MG63 (cell line): ENCODE results near the gene OSM. TPM values are rescaled to one million over a fixed set of nuclear protein-coding genes. Genes with fewer than 3 reads are reported as not detected.

Experiments used
- DNase-seq: peaks from one replicate; pipeline ENCODE4 v3.0.0-alpha.2; 2020
- H3K27me3 ChIP-seq: fragments of 250-450 bp; sonication (Bioruptor Pico); 2 replicates; pipeline ENCODE4 v1.5.1; 2020; ENCODE audit warnings: mild to moderate bottlenecking, moderate library complexity
- H3K36me3 ChIP-seq: fragments of 250-450 bp; sonication (Bioruptor Pico); 2 replicates; pipeline ENCODE4 v1.5.1; 2020; ENCODE audit warnings: mild to moderate bottlenecking, moderate library complexity
- H3K4me3 ChIP-seq: fragments of 250-450 bp; sonication (Bioruptor Pico); 2 replicates; pipeline ENCODE4 v1.5.1; 2020; ENCODE audit warnings: mild to moderate bottlenecking, moderate library complexity
- H3K9me3 ChIP-seq: fragments of 250-450 bp; sonication (Bioruptor Pico); 2 replicates; pipeline ENCODE4 v1.5.1; 2020; ENCODE audit warnings: mild to moderate bottlenecking, moderate library complexity
- total RNA-seq: library from RNA; depleted of rRNA; stranded (reverse); fragments of >200 nt; shearing (Covaris generic); gene quantifications from 2 replicates; pipeline ENCODE4 v1.2.3, GENCODE V29; 2014; ENCODE audit warnings: low replicate concordance

Gene OSM
- total RNA-seq, 1 experiment from 2014 or later, result not detected

GRCh38 chr22:30233582-30233981, 33.1 kb downstream of the OSM start:
- Histone ChIP-seq H3K9me3 (no peaks in the 10 kb centered on the region), H3K36me3 (no peaks in the 10 kb centered on the region), H3K27me3 (no peaks in the 10 kb centered on the region), H3K4me3 (no peak overlapping the region)
- no peak for DNase-seq

GRCh38 chr22:30232716-30233218, 33.9 kb downstream of the OSM start:
- Histone ChIP-seq H3K4me3 (no peak overlapping the region), H3K27me3 (no peaks in the 10 kb centered on the region), H3K36me3 (no peaks in the 10 kb centered on the region), H3K9me3 (no peaks in the 10 kb centered on the region)
- no peak for DNase-seq

GRCh38 chr22:30230787-30231461, 35.7 kb downstream of the OSM start:
- Histone ChIP-seq H3K4me3 (no peak overlapping the region), H3K27me3 (no peaks in the 10 kb centered on the region), H3K9me3 (no peaks in the 10 kb centered on the region), H3K36me3 (no peaks in the 10 kb centered on the region)
- DNase-seq, result no peak

GRCh38 chr22:30230330-30230729, 36.3 kb downstream of the OSM start:
- H3K4me3 ChIP-seq, result no peak overlapping the region
- H3K36me3 ChIP-seq, result no peaks in the 10 kb centered on the region
- no peak for DNase-seq
- no peaks in the 10 kb centered on the region for H3K27me3 ChIP-seq
- H3K9me3 ChIP-seq, result no peaks in the 10 kb centered on the region

- Histone ChIP-seq H3K9me3 (no peaks in the 10 kb centered on the region), H3K4me3 (no peak overlapping the region), H3K27me3 (no peaks in the 10 kb centered on the region), H3K36me3 (no peaks in the 10 kb centered on the region)
- DNase-seq, result peak; percentile 77
These were observed 37.9 kb downstream of the OSM start for GRCh38 chr22:30228509-30229359.

GRCh38 chr22:30227438-30228228, 39.0 kb downstream of the OSM start:
- H3K36me3 ChIP-seq, result no peaks in the 10 kb centered on the region
- H3K9me3 ChIP-seq, result no peaks in the 10 kb centered on the region
- H3K27me3 ChIP-seq, result no peaks in the 10 kb centered on the region
- no peak for DNase-seq
- H3K4me3 ChIP-seq, result no peak overlapping the region

- DNase-seq, result no peak
- Histone ChIP-seq H3K36me3 (no peaks in the 10 kb centered on the region), H3K4me3 (no peak overlapping the region), H3K27me3 (no peaks in the 10 kb centered on the region), H3K9me3 (no peaks in the 10 kb centered on the region)
These were observed 40.3 kb downstream of the OSM start for GRCh38 chr22:30226192-30226832.

GRCh38 chr22:30225220-30225927, 41.3 kb downstream of the OSM start:
- no peak overlapping the region for H3K4me3 ChIP-seq
- no peak for DNase-seq
- no peaks in the 10 kb centered on the region for H3K36me3 ChIP-seq
- no peaks in the 10 kb centered on the region for H3K27me3 ChIP-seq
- H3K9me3 ChIP-seq, result no peaks in the 10 kb centered on the region

GRCh38 chr22:30224161-30224857, 42.3 kb downstream of the OSM start:
- Histone ChIP-seq H3K4me3 (no peak overlapping the region), H3K27me3 (no peaks in the 10 kb centered on the region), H3K9me3 (no peaks in the 10 kb centered on the region), H3K36me3 (no peaks in the 10 kb centered on the region)
- DNase-seq, result peak; percentile 44

- H3K27me3 ChIP-seq, result no peaks in the 10 kb centered on the region
- no peaks in the 10 kb centered on the region for H3K36me3 ChIP-seq
- no peak overlapping the region for H3K4me3 ChIP-seq
- H3K9me3 ChIP-seq, result no peaks in the 10 kb centered on the region
- no peak for DNase-seq
These were observed 43.3 kb downstream of the OSM start for GRCh38 chr22:30223303-30223702.

- no peaks in the 10 kb centered on the region for H3K9me3 ChIP-seq
These were observed 44.3 kb downstream of the OSM start for GRCh38 chr22:30222321-30222720.

GRCh38 chr22:30221121-30221992, 45.3 kb downstream of the OSM start:
- Histone ChIP-seq H3K36me3 (no peaks in the 10 kb centered on the region), H3K9me3 (no peaks in the 10 kb centered on the region), H3K27me3 (no peaks in the 10 kb centered on the region), H3K4me3 (no peak overlapping the region)
- DNase-seq, result no peak

More at GRCh38 chr22:30222321-30222720, 44.3 kb downstream of the OSM start:
- no peaks in the 10 kb centered on the region for H3K27me3 ChIP-seq
- H3K36me3 ChIP-seq, result no peaks in the 10 kb centered on the region
- H3K4me3 ChIP-seq, result no peak overlapping the region
- DNase-seq, result no peak

- Histone ChIP-seq H3K27me3 (no peaks in the 10 kb centered on the region), H3K36me3 (no peaks in the 10 kb centered on the region), H3K9me3 (no peaks in the 10 kb centered on the region), H3K4me3 (no peak overlapping the region)
- DNase-seq, result no peak
These were observed 46.2 kb downstream of the OSM start for GRCh38 chr22:30220338-30221012.

- no peak for DNase-seq
- no peaks in the 10 kb centered on the region for H3K9me3 ChIP-seq
- no peaks in the 10 kb centered on the region for H3K36me3 ChIP-seq
- no peaks in the 10 kb centered on the region for H3K27me3 ChIP-seq
- no peak overlapping the region for H3K4me3 ChIP-seq
These were observed 46.9 kb downstream of the OSM start for GRCh38 chr22:30219668-30220278.
